ENCODE measurements around the gene ASXL2.
"Not testable (repeated sequence)": the region's sequence is repeated elsewhere in the genome, so short reads cannot be mapped to it uniquely, and the experiment has no call there.

ASXL2 gene

GRCh38 chr2:25912851-25913695, 34.8 kb upstream of the ASXL2 start:
- Histone ChIP-seq H3K27ac (ENCODE audit: low read depth, low read length, severe bottlenecking) (peak overlapping the region; percentile 33), H3K9me3 (ENCODE audit: control insufficient read depth, low read length) (no peaks in the 10 kb centered on the region), H3K4me3 (ENCODE audit: extremely low read depth, insufficient read depth, low read length, poor library complexity, severe bottlenecking) (no peak overlapping the region), H3K36me3 (ENCODE audit: control insufficient read depth, insufficient read depth, low read length) (no peaks in the 10 kb centered on the region), H3K4me1 (ENCODE audit: control insufficient read depth, insufficient read depth, low read length, poor library complexity, severe bottlenecking) (peaks cover 12% of the 10 kb centered on the region)
- WGBS, 2 experiments (ENCODE audit: insufficient coverage in 2 of 2): 3 to 6% methylated on average over 5 to 6 of the region's 10 CpGs

- H3K27ac ChIP-seq (ENCODE audit: low read depth, low read length, severe bottlenecking); H3K4me3 ChIP-seq (ENCODE audit: extremely low read depth, insufficient read depth, low read length, poor library complexity, severe bottlenecking); H3K9me3 ChIP-seq (ENCODE audit: control insufficient read depth, low read length); H3K36me3 ChIP-seq (ENCODE audit: control insufficient read depth, insufficient read depth, low read length): not testable (repeated sequence)
- H3K4me1 ChIP-seq (ENCODE audit: control insufficient read depth, insufficient read depth, low read length, poor library complexity, severe bottlenecking): peaks cover 12% of the 10 kb centered on the region
- no CpG with 5 or more reads among the region's 5 CpGs for WGBS, 2 experiments (ENCODE audit: insufficient coverage in 2 of 2)
Measured at GRCh38 chr2:25909574-25909973, 31.3 kb upstream of the ASXL2 start.

GRCh38 chr2:25905126-25905525, 26.8 kb upstream of the ASXL2 start:
- Histone ChIP-seq H3K9me3 (ENCODE audit: control insufficient read depth, low read length) (no peaks in the 10 kb centered on the region), H3K4me1 (ENCODE audit: control insufficient read depth, insufficient read depth, low read length, poor library complexity, severe bottlenecking) (no peaks in the 10 kb centered on the region), H3K36me3 (ENCODE audit: control insufficient read depth, insufficient read depth, low read length) (no peaks in the 10 kb centered on the region), H3K27ac (ENCODE audit: low read depth, low read length, severe bottlenecking) (peak overlapping the region; percentile 55), H3K4me3 (ENCODE audit: extremely low read depth, insufficient read depth, low read length, poor library complexity, severe bottlenecking) (no peak overlapping the region)
- WGBS, 2 experiments (ENCODE audit: insufficient coverage in 2 of 2): 80 to 89% methylated on average over 1 of the region's 2 CpGs

- WGBS, 2 experiments (ENCODE audit: insufficient coverage in 2 of 2): 83 to 96% methylated on average over 3 to 5 of the region's 5 CpGs
- H3K9me3 ChIP-seq (ENCODE audit: control insufficient read depth, low read length): no peaks in the 10 kb centered on the region
Measured at GRCh38 chr2:25903216-25903776, 25.0 kb upstream of the ASXL2 start.

GRCh38 chr2:25899404-25899970, 21.2 kb upstream of the ASXL2 start:
- WGBS, 2 experiments (ENCODE audit: insufficient coverage in 2 of 2): 84 to 86% methylated on average over 8 to 9 of the region's 11 CpGs
- H3K9me3 ChIP-seq (ENCODE audit: control insufficient read depth, low read length): no peaks in the 10 kb centered on the region
- H3K27ac ChIP-seq (ENCODE audit: low read depth, low read length, severe bottlenecking): no peak overlapping the region
- H3K36me3 ChIP-seq (ENCODE audit: control insufficient read depth, insufficient read depth, low read length): no peaks in the 10 kb centered on the region
- peaks cover 6% of the 10 kb centered on the region for H3K4me1 ChIP-seq (ENCODE audit: control insufficient read depth, insufficient read depth, low read length, poor library complexity, severe bottlenecking)
- no peak overlapping the region for H3K4me3 ChIP-seq (ENCODE audit: extremely low read depth, insufficient read depth, low read length, poor library complexity, severe bottlenecking)

More at GRCh38 chr2:25903216-25903776, 25.0 kb upstream of the ASXL2 start:
- Histone ChIP-seq H3K4me3 (ENCODE audit: extremely low read depth, insufficient read depth, low read length, poor library complexity, severe bottlenecking) (no peak overlapping the region), H3K27ac (ENCODE audit: low read depth, low read length, severe bottlenecking) (no peak overlapping the region), H3K36me3 (ENCODE audit: control insufficient read depth, insufficient read depth, low read length) (no peaks in the 10 kb centered on the region), H3K4me1 (ENCODE audit: control insufficient read depth, insufficient read depth, low read length, poor library complexity, severe bottlenecking) (no peaks in the 10 kb centered on the region)

GRCh38 chr2:25897506-25897905, 19.2 kb upstream of the ASXL2 start:
- Histone ChIP-seq H3K36me3 (ENCODE audit: control insufficient read depth, insufficient read depth, low read length) (no peaks in the 10 kb centered on the region), H3K9me3 (ENCODE audit: control insufficient read depth, low read length) (no peaks in the 10 kb centered on the region), H3K4me1 (ENCODE audit: control insufficient read depth, insufficient read depth, low read length, poor library complexity, severe bottlenecking) (peaks cover 6% of the 10 kb centered on the region), H3K4me3 (ENCODE audit: extremely low read depth, insufficient read depth, low read length, poor library complexity, severe bottlenecking) (no peak overlapping the region), H3K27ac (ENCODE audit: low read depth, low read length, severe bottlenecking) (no peak overlapping the region)
- 100% methylated on average over 1 of the region's 4 CpGs; no CpG with 5 or more reads in 1 of the 2 experiments for WGBS, 2 experiments (ENCODE audit: insufficient coverage in 2 of 2)

- H3K4me3 ChIP-seq (ENCODE audit: extremely low read depth, insufficient read depth, low read length, poor library complexity, severe bottlenecking); H3K4me1 ChIP-seq (ENCODE audit: control insufficient read depth, insufficient read depth, low read length, poor library complexity, severe bottlenecking): not testable (repeated sequence)
- WGBS, 2 experiments (ENCODE audit: insufficient coverage in 2 of 2): 84 to 88% methylated on average over 1 to 4 of the region's 9 CpGs
Measured at GRCh38 chr2:25896308-25896707, 18.0 kb upstream of the ASXL2 start.

GRCh38 chr2:25895610-25896009, 17.3 kb upstream of the ASXL2 start:
- Histone ChIP-seq H3K27ac (ENCODE audit: low read depth, low read length, severe bottlenecking) (no peak overlapping the region), H3K36me3 (ENCODE audit: control insufficient read depth, insufficient read depth, low read length) (no peaks in the 10 kb centered on the region), H3K9me3 (ENCODE audit: control insufficient read depth, low read length) (no peaks in the 10 kb centered on the region), H3K4me1 (ENCODE audit: control insufficient read depth, insufficient read depth, low read length, poor library complexity, severe bottlenecking) (peaks cover 6% of the 10 kb centered on the region), H3K4me3 (ENCODE audit: extremely low read depth, insufficient read depth, low read length, poor library complexity, severe bottlenecking) (no peak overlapping the region)

More at GRCh38 chr2:25896308-25896707, 18.0 kb upstream of the ASXL2 start:
- not testable (repeated sequence) for H3K36me3 ChIP-seq (ENCODE audit: control insufficient read depth, insufficient read depth, low read length); H3K27ac ChIP-seq (ENCODE audit: low read depth, low read length, severe bottlenecking); H3K9me3 ChIP-seq (ENCODE audit: control insufficient read depth, low read length)

GRCh38 chr2:25895018-25895417, 16.7 kb upstream of the ASXL2 start:
- Histone ChIP-seq H3K4me1 (ENCODE audit: control insufficient read depth, insufficient read depth, low read length, poor library complexity, severe bottlenecking) (peaks cover 6% of the 10 kb centered on the region), H3K4me3 (ENCODE audit: extremely low read depth, insufficient read depth, low read length, poor library complexity, severe bottlenecking) (no peak overlapping the region), H3K36me3 (ENCODE audit: control insufficient read depth, insufficient read depth, low read length) (no peaks in the 10 kb centered on the region), H3K9me3 (ENCODE audit: control insufficient read depth, low read length) (no peaks in the 10 kb centered on the region), H3K27ac (ENCODE audit: low read depth, low read length, severe bottlenecking) (no peak overlapping the region)
- WGBS, 2 experiments (ENCODE audit: insufficient coverage in 2 of 2): 92 to 93% methylated on average over 5 to 6 of the region's 7 CpGs

- Histone ChIP-seq H3K36me3 (ENCODE audit: control insufficient read depth, insufficient read depth, low read length) (no peaks in the 10 kb centered on the region), H3K4me1 (ENCODE audit: control insufficient read depth, insufficient read depth, low read length, poor library complexity, severe bottlenecking) (peaks cover 6% of the 10 kb centered on the region), H3K4me3 (ENCODE audit: extremely low read depth, insufficient read depth, low read length, poor library complexity, severe bottlenecking) (no peak overlapping the region), H3K9me3 (ENCODE audit: control insufficient read depth, low read length) (no peaks in the 10 kb centered on the region), H3K27ac (ENCODE audit: low read depth, low read length, severe bottlenecking) (no peak overlapping the region)
- WGBS, 2 experiments (ENCODE audit: insufficient coverage in 2 of 2): 96% methylated on average over 6 of the region's 8 CpGs
Measured at GRCh38 chr2:25894135-25894830, 16.0 kb upstream of the ASXL2 start.

Measured in mesodermal cell (in vitro differentiated cells).